H1 (cell line): ENCODE results near the gene PHF23. TPM values are rescaled to one million over a fixed set of nuclear protein-coding genes. Genes with fewer than 3 reads are reported as not detected.
A peak's percentile ranks its signal among the peaks of the same experiment; 100 is the strongest.

Experiments
- CBX8 ChIP-seq: fragments of 300-800, 300-1000 bp; sonication (generic); IDR thresholded peaks from 2 replicates; pipeline ENCODE4 v1.7.1; 2016; ENCODE audit warnings: low read depth, low read length, borderline replicate concordance
- CREB1 ChIP-seq: IDR thresholded peaks from 2 replicates; pipeline ENCODE4 v1.6.1; 2012; ENCODE audit warnings: inconsistent platforms
- KDM4A ChIP-seq: IDR thresholded peaks from one replicate; pipeline ENCODE4 v1.7.1; 2012; ENCODE audit warnings: low read depth, mild to moderate bottlenecking, moderate library complexity, low read length, inconsistent platforms; ENCODE audit not compliant: severe bottlenecking
- KDM5A ChIP-seq: fragments of 200-600 bp; IDR thresholded peaks from 2 replicates; pipeline ENCODE4 v1.7.1; 2012; ENCODE audit warnings: mild to moderate bottlenecking, low read length, inconsistent platforms, mixed read lengths
- MAFK ChIP-seq: IDR thresholded peaks from 2 replicates; pipeline ENCODE4 v1.6.1; 2012; ENCODE audit warnings: low read depth, mild to moderate bottlenecking, improper control_type of control experiment, low read length
- MAX ChIP-seq: IDR thresholded peaks from 2 replicates; pipeline ENCODE4 v1.6.1; 2012; ENCODE audit warnings: inconsistent platforms
- POU5F1 ChIP-seq: IDR thresholded peaks from 2 replicates; pipeline ENCODE4 v1.6.1; 2011; ENCODE audit warnings: low read depth, mild to moderate bottlenecking, low read length, moderate library complexity
- RNF2 ChIP-seq: fragments of 200-900, 300-1000 bp; sonication (generic); IDR thresholded peaks from 2 replicates; pipeline ENCODE4 v1.7.1; 2016; ENCODE audit warnings: borderline replicate concordance, low read depth, mild to moderate bottlenecking, antibody characterized with exemption, low read length; ENCODE audit not compliant: poor library complexity, severe bottlenecking; ENCODE audit errors: missing control alignments
- SIX5 ChIP-seq: IDR thresholded peaks from 2 replicates; pipeline ENCODE4 v1.6.1; 2011; ENCODE audit warnings: mild to moderate bottlenecking, low read depth, low read length
- TBP ChIP-seq: IDR thresholded peaks from 2 replicates; pipeline ENCODE4 v1.6.1; 2011; ENCODE audit warnings: low read depth, low read length, improper control_type of control experiment
- ZNF274 ChIP-seq: IDR thresholded peaks from 2 replicates; pipeline ENCODE4 v1.7.0; 2012; ENCODE audit warnings: low read length, borderline replicate concordance; ENCODE audit errors: extremely low read depth
- polyA plus RNA-seq, 7 experiments: library from polyadenylated mRNA; depleted of rRNA in 3 of 7; stranded (reverse) in 5 of 7; unstranded in 2 of 7; fragments of >200 nt in 5 of 7; fragments of 200-250 nt in 2 of 7; gene quantifications; 1 replicate in 5 of 7; 2 replicates in 1 of 7; 4 replicates in 1 of 7; pipeline versions ENCODE4 v1.2.1 to v1.2.3, GENCODE V29; 2011 to 2013; ENCODE audit warnings: missing spikeins in 2 of 7, mixed read lengths in 2 of 7
- total RNA-seq: library from RNA; stranded (reverse); fragmentation: NEBNext Ultra II Directional; extraction: Animal tissue kit (Norgen Biotek cat#: 25700); gene quantifications from 2 replicates; pipeline ENCODE4 v1.2.1, GENCODE V29; 2021

The PHF23 gene
- total and polyA plus RNA-seq, 2 of the 8 experiments (the other 6 are each of a cell fraction or from before 2014, with no cell fraction given) = 47.5 to 62.8 TPM

GRCh38 chr17:7281953-7282751 is 42.9 kb upstream of the PHF23 start (continued):
- TF ChIP-seq SIX5 (no peak), CREB1 (no peak), RNF2 (no peak), ZNF274 (no peak), POU5F1 (no peak), TBP (no peak), MAX (no peak), MAFK (no peak), KDM4A (peak; percentile 10), CBX8 (no peak), KDM5A (no peak)
